ENCODE results near the gene UBE2H.

Gene UBE2H

DNA sequence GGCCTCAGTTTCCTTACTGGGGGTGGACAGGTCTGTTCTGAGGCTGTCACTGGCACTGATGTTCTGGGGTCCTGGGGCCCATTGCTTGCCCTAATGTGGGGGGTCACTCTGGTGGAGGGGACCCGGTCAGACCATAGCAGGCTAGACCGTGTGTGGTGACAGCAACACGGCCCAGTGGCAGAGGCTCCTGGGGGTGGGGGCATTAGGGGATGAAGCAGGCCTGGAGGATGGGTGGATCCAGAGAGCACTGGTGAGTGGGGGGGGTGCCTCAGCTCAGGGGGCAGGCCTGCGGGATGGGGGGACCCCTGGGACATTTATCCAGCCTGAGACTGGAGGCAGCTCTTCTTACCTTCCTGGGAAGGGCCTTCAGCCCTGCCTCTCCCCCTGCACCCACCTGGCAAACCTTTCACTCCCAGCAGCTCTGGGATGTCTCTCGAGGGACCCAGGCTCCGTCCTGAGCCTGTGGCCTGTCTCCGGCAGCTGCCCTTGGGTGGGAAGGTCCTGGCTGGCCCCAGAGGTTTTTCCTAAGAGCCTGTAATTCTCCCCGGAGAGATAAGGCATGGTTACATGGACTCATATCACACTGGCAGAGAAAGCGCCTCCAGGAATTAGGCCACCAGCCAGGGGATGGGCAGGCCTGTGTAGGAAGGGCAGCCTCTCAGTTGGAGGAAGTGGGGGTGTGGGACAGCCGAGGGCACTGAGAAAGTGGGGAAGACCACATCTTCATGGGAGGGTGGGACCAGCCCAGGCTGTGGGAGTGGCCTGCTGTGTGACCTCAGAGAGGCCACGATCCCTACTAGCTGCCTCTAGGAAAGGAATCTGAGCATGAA, 147.7 kb downstream of the UBE2H start:
- H3K4me1 ChIP-seq: peaks cover 10% of the 10 kb centered on the region
- no peaks in the 10 kb centered on the region for H3K9me3 ChIP-seq
- H3K4me3 ChIP-seq (ENCODE audit: low read depth, low read length): no peak overlapping the region
- no peaks in the 10 kb centered on the region for H3K36me3 ChIP-seq
- no peaks in the 10 kb centered on the region for H3K27me3 ChIP-seq
- TF ChIP-seq, protein P1, sequence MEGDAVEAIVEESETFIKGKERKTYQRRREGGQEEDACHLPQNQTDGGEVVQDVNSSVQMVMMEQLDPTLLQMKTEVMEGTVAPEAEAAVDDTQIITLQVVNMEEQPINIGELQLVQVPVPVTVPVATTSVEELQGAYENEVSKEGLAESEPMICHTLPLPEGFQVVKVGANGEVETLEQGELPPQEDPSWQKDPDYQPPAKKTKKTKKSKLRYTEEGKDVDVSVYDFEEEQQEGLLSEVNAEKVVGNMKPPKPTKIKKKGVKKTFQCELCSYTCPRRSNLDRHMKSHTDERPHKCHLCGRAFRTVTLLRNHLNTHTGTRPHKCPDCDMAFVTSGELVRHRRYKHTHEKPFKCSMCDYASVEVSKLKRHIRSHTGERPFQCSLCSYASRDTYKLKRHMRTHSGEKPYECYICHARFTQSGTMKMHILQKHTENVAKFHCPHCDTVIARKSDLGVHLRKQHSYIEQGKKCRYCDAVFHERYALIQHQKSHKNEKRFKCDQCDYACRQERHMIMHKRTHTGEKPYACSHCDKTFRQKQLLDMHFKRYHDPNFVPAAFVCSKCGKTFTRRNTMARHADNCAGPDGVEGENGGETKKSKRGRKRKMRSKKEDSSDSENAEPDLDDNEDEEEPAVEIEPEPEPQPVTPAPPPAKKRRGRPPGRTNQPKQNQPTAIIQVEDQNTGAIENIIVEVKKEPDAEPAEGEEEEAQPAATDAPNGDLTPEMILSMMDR (IDR thresholded peaks at IDR 0.05; ENCODE audit: low read depth, low read length): no peak
- DNase-seq: peak; percentile 85

DNA sequence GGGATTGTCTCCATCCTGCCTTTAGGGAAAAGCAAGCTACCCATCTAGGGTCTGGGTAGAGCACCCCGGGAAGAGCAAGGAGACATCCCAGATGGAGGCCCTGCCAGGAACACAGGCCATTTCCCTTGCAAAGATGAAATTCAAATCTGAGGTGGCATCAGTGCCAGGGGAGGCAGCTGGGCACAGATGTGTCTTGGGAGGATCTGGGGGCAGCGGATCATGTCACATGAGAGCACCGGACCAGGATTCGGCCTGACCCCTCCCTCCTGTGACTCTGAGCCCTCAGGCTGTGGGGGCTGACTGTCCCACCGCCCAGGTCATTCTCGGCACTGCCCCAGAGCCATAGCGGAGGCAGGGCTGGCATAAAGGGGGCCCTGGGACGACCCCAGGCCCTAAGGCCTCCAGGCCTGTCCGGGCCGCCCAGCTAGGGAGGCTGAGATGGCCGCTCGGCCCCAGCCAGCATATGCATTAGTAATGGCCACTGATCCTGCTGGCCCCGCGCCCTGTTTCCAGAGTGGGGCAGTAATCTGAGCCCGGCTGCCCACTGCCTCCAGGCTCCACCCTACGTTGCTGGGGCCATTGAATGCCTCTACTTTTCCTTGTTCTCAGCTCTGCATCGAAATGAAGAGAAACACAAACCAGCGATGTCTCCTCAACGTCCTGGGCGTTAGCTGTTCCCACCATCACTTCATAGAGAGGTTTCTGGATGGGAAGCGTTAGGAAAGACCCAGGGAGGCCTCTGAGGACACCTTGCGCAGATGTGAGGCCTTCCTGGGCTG, 148.5 kb downstream of the UBE2H start:
- Histone ChIP-seq H3K4me3 (ENCODE audit: low read depth, low read length) (no peak overlapping the region), H3K27me3 (no peaks in the 10 kb centered on the region), H3K4me1 (peaks cover 10% of the 10 kb centered on the region), H3K36me3 (no peaks in the 10 kb centered on the region), H3K9me3 (no peaks in the 10 kb centered on the region)
- TF ChIP-seq, protein P1 (IDR thresholded peaks at IDR 0.05; ENCODE audit: low read depth, low read length): no peak
- DNase-seq: no peak

DNA sequence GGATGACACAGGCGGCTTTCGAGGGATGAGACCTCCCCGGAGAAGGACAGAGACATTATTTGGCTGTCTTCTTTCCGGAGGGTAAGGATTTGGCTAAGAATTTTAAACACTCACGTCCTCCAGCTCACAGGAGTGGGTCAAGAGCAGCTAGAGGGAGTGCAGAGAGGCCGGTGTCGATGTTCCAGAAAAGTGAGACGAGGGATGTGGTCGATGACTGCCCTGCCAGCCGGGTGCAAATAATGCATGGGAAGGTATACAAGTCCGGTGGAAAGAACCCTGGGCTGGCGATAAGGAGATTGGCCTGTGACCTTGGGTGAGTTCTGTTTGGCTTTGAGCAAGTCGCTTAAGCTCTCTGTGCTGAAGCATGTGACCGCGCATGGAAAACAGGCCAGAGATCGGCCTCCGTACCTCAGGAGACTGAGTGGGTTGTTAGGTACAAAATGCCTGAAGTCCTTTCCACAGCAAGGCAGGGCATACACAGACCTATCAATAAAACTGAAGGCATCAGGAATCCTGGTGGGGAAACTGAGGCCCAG, 149.1 kb downstream of the UBE2H start:
- TF ChIP-seq, protein P1 (IDR thresholded peaks at IDR 0.05; ENCODE audit: low read depth, low read length): no peak
- no peaks in the 10 kb centered on the region for H3K36me3 ChIP-seq
- peaks cover 10% of the 10 kb centered on the region for H3K4me1 ChIP-seq
- DNase-seq: no peak
- H3K27me3 ChIP-seq: no peaks in the 10 kb centered on the region
- no peak overlapping the region for H3K4me3 ChIP-seq (ENCODE audit: low read depth, low read length)
- H3K9me3 ChIP-seq: no peaks in the 10 kb centered on the region

DNA sequence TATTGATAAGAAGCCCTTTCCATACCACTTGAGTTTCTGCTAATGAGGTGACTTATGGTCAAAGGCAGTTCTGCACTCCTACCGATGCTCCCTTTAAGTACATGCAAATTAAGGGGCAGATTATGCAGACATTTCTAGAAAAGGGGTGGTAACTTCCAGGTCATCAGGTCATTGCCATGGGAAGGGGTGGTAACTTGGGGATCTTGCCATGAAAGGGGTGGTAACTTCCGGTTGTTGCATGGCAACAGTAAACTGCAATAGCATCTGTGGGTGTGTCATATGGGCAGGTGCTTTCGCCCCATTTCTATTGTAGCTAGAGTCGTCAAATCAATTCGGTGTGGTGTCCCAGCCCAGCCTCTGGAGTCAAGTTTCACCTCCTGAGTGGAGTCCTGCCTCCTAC, 150.9 kb downstream of the UBE2H start:
- TF ChIP-seq, protein P1 (IDR thresholded peaks at IDR 0.05; ENCODE audit: low read depth, low read length): no peak
- H3K36me3 ChIP-seq: no peaks in the 10 kb centered on the region
- no peak overlapping the region for H3K4me3 ChIP-seq (ENCODE audit: low read depth, low read length)
- DNase-seq: no peak
- H3K4me1 ChIP-seq: peaks cover 10% of the 10 kb centered on the region
- H3K27me3 ChIP-seq: no peaks in the 10 kb centered on the region
- no peaks in the 10 kb centered on the region for H3K9me3 ChIP-seq

DNA sequence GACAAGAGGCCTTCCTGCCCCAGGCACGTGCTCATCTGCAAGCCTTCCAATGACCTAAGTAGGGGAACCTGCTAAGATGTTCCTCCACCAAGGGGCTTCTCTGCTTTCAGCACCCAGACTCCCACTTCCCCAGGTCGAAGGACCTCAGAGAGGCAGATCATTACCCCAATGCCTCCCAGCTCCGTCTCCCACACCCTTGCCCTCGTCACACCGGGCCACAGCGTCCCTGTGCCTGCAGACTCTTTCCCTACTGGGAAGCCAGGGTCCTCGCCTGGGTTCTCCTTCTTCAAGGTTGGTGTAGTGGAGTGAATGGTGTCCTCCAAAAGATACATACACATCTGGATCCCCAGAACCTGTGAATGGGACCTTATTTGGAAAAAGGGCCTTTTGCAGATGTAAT, 151.9 kb downstream of the UBE2H start:
- Histone ChIP-seq H3K36me3 (no peaks in the 10 kb centered on the region), H3K27me3 (no peaks in the 10 kb centered on the region), H3K4me1 (peaks cover 10% of the 10 kb centered on the region), H3K4me3 (ENCODE audit: low read depth, low read length) (no peak overlapping the region), H3K9me3 (no peaks in the 10 kb centered on the region)
- no peak for DNase-seq
- TF ChIP-seq, protein P1 (IDR thresholded peaks at IDR 0.05; ENCODE audit: low read depth, low read length): no peak

Data from BE2C (cell line).